Measurements from ENCODE around the gene DENND6B. TPM values are rescaled to one million over a fixed set of nuclear protein-coding genes. Genes with fewer than 3 reads are reported as not detected.

The DENND6B gene
- total and polyA plus RNA-seq, 2 of the 13 experiments (the other 11 are each of a cell fraction or from before 2014, with no cell fraction given), result 0.95 to 3.8 TPM

DNA sequence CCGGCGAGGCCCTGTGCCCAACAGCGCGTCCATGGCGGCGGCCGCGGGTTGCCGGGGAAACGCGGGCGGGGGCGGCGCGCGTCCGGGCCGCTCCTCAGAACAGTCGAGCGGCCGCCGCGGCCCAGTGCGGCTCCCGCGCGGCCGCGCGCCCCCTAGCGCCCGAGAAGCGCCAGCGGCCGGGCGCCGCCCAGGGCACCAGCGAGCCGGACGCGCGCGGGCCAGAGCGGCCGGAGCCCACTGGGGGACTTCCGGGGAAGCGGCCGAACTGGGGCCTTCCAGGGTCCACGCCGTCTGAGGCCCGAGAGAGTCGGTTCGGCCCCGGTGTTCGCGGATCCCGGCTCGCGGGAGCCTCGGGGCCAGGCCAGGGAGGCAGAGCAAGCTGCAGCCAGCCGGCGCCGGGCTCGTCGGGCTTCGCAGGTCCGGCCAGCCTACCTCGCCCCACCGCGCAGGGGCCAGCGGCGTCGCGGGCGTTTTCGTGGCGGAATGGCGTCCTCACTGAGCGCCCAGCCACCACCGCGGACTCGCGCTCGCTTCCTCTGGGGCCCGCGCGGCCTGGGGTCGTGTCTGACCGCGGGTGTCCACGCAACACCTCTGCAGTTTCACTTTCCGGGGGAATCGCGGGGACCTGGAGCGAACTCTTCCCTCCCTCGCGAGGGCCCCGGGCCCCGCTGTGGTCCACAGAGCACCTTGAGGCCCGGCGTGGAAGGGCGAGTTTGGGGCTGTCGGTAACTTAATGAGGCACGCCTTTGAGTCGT is at the start of gene DENND6B (continued):
- TF ChIP-seq, protein P1, sequence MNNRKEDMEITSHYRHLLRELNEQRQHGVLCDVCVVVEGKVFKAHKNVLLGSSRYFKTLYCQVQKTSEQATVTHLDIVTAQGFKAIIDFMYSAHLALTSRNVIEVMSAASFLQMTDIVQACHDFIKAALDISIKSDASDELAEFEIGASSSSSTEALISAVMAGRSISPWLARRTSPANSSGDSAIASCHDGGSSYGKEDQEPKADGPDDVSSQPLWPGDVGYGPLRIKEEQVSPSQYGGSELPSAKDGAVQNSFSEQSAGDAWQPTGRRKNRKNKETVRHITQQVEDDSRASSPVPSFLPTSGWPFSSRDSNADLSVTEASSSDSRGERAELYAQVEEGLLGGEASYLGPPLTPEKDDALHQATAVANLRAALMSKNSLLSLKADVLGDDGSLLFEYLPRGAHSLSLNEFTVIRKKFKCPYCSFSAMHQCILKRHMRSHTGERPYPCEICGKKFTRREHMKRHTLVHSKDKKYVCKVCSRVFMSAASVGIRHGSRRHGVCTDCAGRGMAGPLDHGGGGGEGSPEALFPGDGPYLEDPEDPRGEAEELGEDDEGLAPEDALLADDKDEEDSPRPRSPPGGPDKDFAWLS (CRISPR knock-in tag; IDR thresholded peaks at IDR 0.05; ENCODE audit: borderline replicate concordance), result 0 out of 2 replicates have a peak, but pooled peaks have one; percentile 34
- TF ChIP-seq FOXA3 (CRISPR knock-in tag; IDR thresholded peaks at IDR 0.05) (no peak; the same call in 1 of the 2 replicates), ZNF720 (CRISPR knock-in tag; IDR thresholded peaks at IDR 0.05) (no peak), ZNF768 (CRISPR knock-in tag; IDR thresholded peaks at IDR 0.05) (peak; percentile 58; the same call in 1 of the 2 replicates), ZBTB21 (CRISPR knock-in tag; IDR thresholded peaks at IDR 0.05) (no peak), YY1 (IDR thresholded peaks at IDR 0.05; ENCODE audit: insufficient read depth, insufficient replicate concordance, low read depth, low read length) (peak; percentile 85), TCF7 (IDR thresholded peaks at IDR 0.05; ENCODE audit: low read depth) (no peak), ZNF75D (CRISPR knock-in tag; IDR thresholded peaks at IDR 0.05; ENCODE audit: borderline replicate concordance) (no peak), ISX (CRISPR knock-in tag; conservative IDR thresholded peaks at IDR 0.05) (0 out of 2 replicates have a peak, but pooled peaks have one; percentile 67), RFX3 (CRISPR knock-in tag; IDR thresholded peaks at IDR 0.05) (0 out of 2 replicates have a peak, but pooled peaks have one; percentile 51), ZEB1 (IDR thresholded peaks at IDR 0.05; ENCODE audit: insufficient replicate concordance, low read depth) (no peak), TCF12 (IDR thresholded peaks at IDR 0.05) (no peak), TCF12 (CRISPR knock-in tag; IDR thresholded peaks at IDR 0.05) (peak; percentile 61), FOXC1 (CRISPR knock-in tag; IDR thresholded peaks at IDR 0.05; ENCODE audit: borderline replicate concordance) (peak; percentile 46; the same call in 1 of the 2 replicates), ZNF709 (CRISPR knock-in tag; IDR thresholded peaks at IDR 0.05) (peak; percentile 59; the same call in 1 of the 2 replicates), NFYC (CRISPR knock-in tag; IDR thresholded peaks at IDR 0.05) (no peak)
- TF ChIP-seq, protein P2, sequence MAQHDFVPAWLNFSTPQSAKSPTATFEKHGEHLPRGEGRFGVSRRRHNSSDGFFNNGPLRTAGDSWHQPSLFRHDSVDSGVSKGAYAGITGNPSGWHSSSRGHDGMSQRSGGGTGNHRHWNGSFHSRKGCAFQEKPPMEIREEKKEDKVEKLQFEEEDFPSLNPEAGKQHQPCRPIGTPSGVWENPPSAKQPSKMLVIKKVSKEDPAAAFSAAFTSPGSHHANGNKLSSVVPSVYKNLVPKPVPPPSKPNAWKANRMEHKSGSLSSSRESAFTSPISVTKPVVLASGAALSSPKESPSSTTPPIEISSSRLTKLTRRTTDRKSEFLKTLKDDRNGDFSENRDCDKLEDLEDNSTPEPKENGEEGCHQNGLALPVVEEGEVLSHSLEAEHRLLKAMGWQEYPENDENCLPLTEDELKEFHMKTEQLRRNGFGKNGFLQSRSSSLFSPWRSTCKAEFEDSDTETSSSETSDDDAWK (CRISPR knock-in tag; IDR thresholded peaks at IDR 0.05), result no peak
- TF ChIP-seq, protein P3, sequence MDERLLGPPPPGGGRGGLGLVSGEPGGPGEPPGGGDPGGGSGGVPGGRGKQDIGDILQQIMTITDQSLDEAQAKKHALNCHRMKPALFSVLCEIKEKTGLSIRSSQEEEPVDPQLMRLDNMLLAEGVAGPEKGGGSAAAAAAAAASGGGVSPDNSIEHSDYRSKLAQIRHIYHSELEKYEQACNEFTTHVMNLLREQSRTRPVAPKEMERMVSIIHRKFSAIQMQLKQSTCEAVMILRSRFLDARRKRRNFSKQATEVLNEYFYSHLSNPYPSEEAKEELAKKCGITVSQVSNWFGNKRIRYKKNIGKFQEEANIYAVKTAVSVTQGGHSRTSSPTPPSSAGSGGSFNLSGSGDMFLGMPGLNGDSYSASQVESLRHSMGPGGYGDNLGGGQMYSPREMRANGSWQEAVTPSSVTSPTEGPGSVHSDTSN (CRISPR knock-in tag; IDR thresholded peaks at IDR 0.05), result no peak
- TF ChIP-seq, protein P4, sequence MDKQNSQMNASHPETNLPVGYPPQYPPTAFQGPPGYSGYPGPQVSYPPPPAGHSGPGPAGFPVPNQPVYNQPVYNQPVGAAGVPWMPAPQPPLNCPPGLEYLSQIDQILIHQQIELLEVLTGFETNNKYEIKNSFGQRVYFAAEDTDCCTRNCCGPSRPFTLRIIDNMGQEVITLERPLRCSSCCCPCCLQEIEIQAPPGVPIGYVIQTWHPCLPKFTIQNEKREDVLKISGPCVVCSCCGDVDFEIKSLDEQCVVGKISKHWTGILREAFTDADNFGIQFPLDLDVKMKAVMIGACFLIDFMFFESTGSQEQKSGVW (CRISPR knock-in tag; IDR thresholded peaks at IDR 0.05; ENCODE audit: borderline replicate concordance), result no peak
- TF ChIP-seq, protein P5, sequence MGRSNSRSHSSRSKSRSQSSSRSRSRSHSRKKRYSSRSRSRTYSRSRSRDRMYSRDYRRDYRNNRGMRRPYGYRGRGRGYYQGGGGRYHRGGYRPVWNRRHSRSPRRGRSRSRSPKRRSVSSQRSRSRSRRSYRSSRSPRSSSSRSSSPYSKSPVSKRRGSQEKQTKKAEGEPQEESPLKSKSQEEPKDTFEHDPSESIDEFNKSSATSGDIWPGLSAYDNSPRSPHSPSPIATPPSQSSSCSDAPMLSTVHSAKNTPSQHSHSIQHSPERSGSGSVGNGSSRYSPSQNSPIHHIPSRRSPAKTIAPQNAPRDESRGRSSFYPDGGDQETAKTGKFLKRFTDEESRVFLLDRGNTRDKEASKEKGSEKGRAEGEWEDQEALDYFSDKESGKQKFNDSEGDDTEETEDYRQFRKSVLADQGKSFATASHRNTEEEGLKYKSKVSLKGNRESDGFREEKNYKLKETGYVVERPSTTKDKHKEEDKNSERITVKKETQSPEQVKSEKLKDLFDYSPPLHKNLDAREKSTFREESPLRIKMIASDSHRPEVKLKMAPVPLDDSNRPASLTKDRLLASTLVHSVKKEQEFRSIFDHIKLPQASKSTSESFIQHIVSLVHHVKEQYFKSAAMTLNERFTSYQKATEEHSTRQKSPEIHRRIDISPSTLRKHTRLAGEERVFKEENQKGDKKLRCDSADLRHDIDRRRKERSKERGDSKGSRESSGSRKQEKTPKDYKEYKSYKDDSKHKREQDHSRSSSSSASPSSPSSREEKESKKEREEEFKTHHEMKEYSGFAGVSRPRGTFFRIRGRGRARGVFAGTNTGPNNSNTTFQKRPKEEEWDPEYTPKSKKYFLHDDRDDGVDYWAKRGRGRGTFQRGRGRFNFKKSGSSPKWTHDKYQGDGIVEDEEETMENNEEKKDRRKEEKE (IDR thresholded peaks at IDR 0.05), result no peak
- TF ChIP-seq, protein P6, sequence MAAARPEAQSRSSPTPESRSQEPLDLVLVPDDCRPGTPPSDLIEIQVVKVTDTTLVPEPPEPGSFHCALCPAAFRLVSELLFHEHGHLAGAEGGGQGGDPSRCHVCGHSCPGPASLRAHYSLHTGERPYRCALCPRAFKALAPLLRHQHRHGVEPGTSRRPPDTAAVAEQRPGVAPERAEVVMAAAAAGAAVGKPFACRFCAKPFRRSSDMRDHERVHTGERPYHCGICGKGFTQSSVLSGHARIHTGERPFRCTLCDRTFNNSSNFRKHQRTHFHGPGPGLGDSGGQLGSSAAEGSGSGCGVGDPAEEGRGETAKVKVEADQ (CRISPR knock-in tag; IDR thresholded peaks at IDR 0.05; ENCODE audit: borderline replicate concordance), result 0 out of 2 replicates have a peak, but pooled peaks have one; percentile 87

All from HepG2 (cell line).